ENCODE results near the gene MSI2.

The MSI2 gene

GRCh38 chr17:57553991-57554825 is 297.9 kb downstream of the MSI2 start:
- TF ChIP-seq REST (IDR thresholded peaks at IDR 0.05; ENCODE audit: low read depth) (no peak), TAF1 (IDR thresholded peaks at IDR 0.05; ENCODE audit: low read depth) (no peak), ZBTB7A (IDR thresholded peaks at IDR 0.05; ENCODE audit: low read depth) (no peak), CREB1 (IDR thresholded peaks at IDR 0.05; ENCODE audit: low read depth) (no peak), FOXM1 (IDR thresholded peaks at IDR 0.05; ENCODE audit: borderline replicate concordance, low read depth) (no peak), RAD21 (IDR thresholded peaks at IDR 0.05; ENCODE audit: low read depth) (no peak), EP300 (IDR thresholded peaks at IDR 0.05; ENCODE audit: borderline replicate concordance) (no peak)

- TF ChIP-seq YY1 (IDR thresholded peaks at IDR 0.05; ENCODE audit: low read depth) (no peak), CREB1 (IDR thresholded peaks at IDR 0.05; ENCODE audit: low read depth) (no peak), EGR1 (IDR thresholded peaks at IDR 0.05) (no peak), CEBPB (IDR thresholded peaks at IDR 0.05) (no peak), FOXM1 (IDR thresholded peaks at IDR 0.05; ENCODE audit: borderline replicate concordance, low read depth) (no peak), EP300 (IDR thresholded peaks at IDR 0.05; ENCODE audit: borderline replicate concordance) (no peak), TAF1 (IDR thresholded peaks at IDR 0.05; ENCODE audit: low read depth) (no peak), MAX (IDR thresholded peaks at IDR 0.05) (no peak), RAD21 (IDR thresholded peaks at IDR 0.05; ENCODE audit: low read depth) (no peak), TCF12 (IDR thresholded peaks at IDR 0.05; ENCODE audit: low read depth) (no peak), TEAD4 (IDR thresholded peaks at IDR 0.05) (no peak)
Measured at GRCh38 chr17:57554826-57555635, 298.7 kb downstream of the MSI2 start.

GRCh38 chr17:57555636-57556175 is 299.4 kb downstream of the MSI2 start:
- TF ChIP-seq NFIC (IDR thresholded peaks at IDR 0.05) (no peak), REST (IDR thresholded peaks at IDR 0.05; ENCODE audit: low read depth) (no peak), CEBPB (IDR thresholded peaks at IDR 0.05) (no peak), MAX (IDR thresholded peaks at IDR 0.05) (no peak), ZBTB7A (IDR thresholded peaks at IDR 0.05; ENCODE audit: low read depth) (no peak), USF1 (IDR thresholded peaks at IDR 0.05) (no peak), YY1 (IDR thresholded peaks at IDR 0.05; ENCODE audit: low read depth) (no peak), TAF1 (IDR thresholded peaks at IDR 0.05; ENCODE audit: low read depth) (no peak)

- TF ChIP-seq REST (IDR thresholded peaks at IDR 0.05; ENCODE audit: low read depth) (no peak), NFIC (IDR thresholded peaks at IDR 0.05) (no peak), FOXM1 (IDR thresholded peaks at IDR 0.05; ENCODE audit: borderline replicate concordance, low read depth) (no peak), MAX (IDR thresholded peaks at IDR 0.05) (no peak)
Measured at GRCh38 chr17:57556320-57556719, 300.0 kb downstream of the MSI2 start.

Measured in Ishikawa (cell line).